ENCODE results near the gene CCDC8. TPM values are rescaled to one million over a fixed set of nuclear protein-coding genes. Genes with fewer than 3 reads are reported as not detected.

Gene CCDC8
- total RNA-seq, 1 experiment from 2014 or later, result not detected

DNA sequence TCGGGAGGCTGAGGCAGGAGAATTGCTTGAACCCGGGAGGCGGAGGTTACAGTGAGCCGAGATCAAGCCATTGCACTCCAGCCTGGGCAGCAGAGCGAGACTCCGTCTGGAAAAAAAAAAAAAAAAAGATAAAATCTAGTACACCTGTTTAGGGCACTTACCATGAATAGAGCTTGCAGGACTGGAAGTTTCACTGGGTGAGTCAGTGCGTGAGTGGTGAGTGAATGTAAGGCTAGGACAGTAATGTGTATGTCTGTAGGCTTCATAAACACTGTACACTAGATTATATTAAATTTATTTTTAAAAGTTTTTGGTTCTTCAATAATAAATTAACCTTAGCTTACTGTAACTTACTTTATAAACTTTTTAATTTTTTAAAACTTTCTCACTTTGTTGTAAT is 43.5 kb downstream of the CCDC8 start:
- intact Hi-C loops (cut with micrococcal nuclease), result loop anchor here (5.0 kb wide), 1 partner anchor 303 kb away; no protein-coding TSS in a partner anchor
- TF ChIP-seq, protein P1, sequence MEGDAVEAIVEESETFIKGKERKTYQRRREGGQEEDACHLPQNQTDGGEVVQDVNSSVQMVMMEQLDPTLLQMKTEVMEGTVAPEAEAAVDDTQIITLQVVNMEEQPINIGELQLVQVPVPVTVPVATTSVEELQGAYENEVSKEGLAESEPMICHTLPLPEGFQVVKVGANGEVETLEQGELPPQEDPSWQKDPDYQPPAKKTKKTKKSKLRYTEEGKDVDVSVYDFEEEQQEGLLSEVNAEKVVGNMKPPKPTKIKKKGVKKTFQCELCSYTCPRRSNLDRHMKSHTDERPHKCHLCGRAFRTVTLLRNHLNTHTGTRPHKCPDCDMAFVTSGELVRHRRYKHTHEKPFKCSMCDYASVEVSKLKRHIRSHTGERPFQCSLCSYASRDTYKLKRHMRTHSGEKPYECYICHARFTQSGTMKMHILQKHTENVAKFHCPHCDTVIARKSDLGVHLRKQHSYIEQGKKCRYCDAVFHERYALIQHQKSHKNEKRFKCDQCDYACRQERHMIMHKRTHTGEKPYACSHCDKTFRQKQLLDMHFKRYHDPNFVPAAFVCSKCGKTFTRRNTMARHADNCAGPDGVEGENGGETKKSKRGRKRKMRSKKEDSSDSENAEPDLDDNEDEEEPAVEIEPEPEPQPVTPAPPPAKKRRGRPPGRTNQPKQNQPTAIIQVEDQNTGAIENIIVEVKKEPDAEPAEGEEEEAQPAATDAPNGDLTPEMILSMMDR (IDR thresholded peaks at IDR 0.05; ENCODE audit: unreplicated experiment), result no peak
- peaks cover 36% of the 10 kb centered on the region for H3K4me1 Mint-ChIP-seq (ENCODE audit: insufficient read depth, unreplicated experiment)
- POLR2A ChIA-PET, result interaction anchor here (0.7 to 0.9 kb wide), 3 partner anchors 11 to 76 kb away, joined by 3 to 4 read pairs (median 3); no protein-coding TSS in a partner anchor
- H3K9me3 Mint-ChIP-seq (ENCODE audit: unreplicated experiment), result no peaks in the 10 kb centered on the region
- H3K36me3 Mint-ChIP-seq (ENCODE audit: insufficient read depth, unreplicated experiment), result peaks cover 45% of the 10 kb centered on the region
- no peaks in the 10 kb centered on the region for H3K27me3 Mint-ChIP-seq (ENCODE audit: insufficient read depth, unreplicated experiment)
- H3K4me3 Mint-ChIP-seq (ENCODE audit: unreplicated experiment), result no peak overlapping the region
- CTCF ChIA-PET, result interaction anchor here (0.6 to 3.4 kb wide), 7 partner anchors 19 to 1274 kb away, joined by 3 to 8 read pairs (median 4); partner anchors contain the start of gene PPP5C
- no peak overlapping the region for H3K27ac Mint-ChIP-seq (ENCODE audit: low read depth, unreplicated experiment)
- no TSS peak for BruUV-seq (replicated peaks)
- DNase-seq (ENCODE audit: unreplicated experiment), result no peak

- ChIA-PET CTCF (interaction anchor here (0.8 to 1.2 kb wide), 5 partner anchors 20 to 290 kb away, joined by 3 to 5 read pairs (median 3); partner anchors contain the start of gene PPP5C), POLR2A (interaction anchor here (0.8 to 1.6 kb wide), 4 partner anchors 11 to 21 kb away, joined by 3 to 6 read pairs (median 3); partner anchors contain the start of gene PPP5C)
- no peaks in the 10 kb centered on the region for H3K27me3 Mint-ChIP-seq (ENCODE audit: insufficient read depth, unreplicated experiment)
- H3K4me3 Mint-ChIP-seq (ENCODE audit: unreplicated experiment), result no peak overlapping the region
- DNase-seq (ENCODE audit: unreplicated experiment), result no peak
- H3K36me3 Mint-ChIP-seq (ENCODE audit: insufficient read depth, unreplicated experiment), result peaks cover 62% of the 10 kb centered on the region
- no TSS peak for BruUV-seq (replicated peaks)
- TF ChIP-seq, protein P1 (IDR thresholded peaks at IDR 0.05; ENCODE audit: unreplicated experiment), result no peak
- H3K9me3 Mint-ChIP-seq (ENCODE audit: unreplicated experiment), result no peaks in the 10 kb centered on the region
- no peak overlapping the region for H3K27ac Mint-ChIP-seq (ENCODE audit: low read depth, unreplicated experiment)
- peaks cover 22% of the 10 kb centered on the region for H3K4me1 Mint-ChIP-seq (ENCODE audit: insufficient read depth, unreplicated experiment)
- intact Hi-C loops (cut with micrococcal nuclease), result no loop called here
These were observed 45.2 kb downstream of the CCDC8 start for GRCh38 chr19:46368116-46368515.

DNA sequence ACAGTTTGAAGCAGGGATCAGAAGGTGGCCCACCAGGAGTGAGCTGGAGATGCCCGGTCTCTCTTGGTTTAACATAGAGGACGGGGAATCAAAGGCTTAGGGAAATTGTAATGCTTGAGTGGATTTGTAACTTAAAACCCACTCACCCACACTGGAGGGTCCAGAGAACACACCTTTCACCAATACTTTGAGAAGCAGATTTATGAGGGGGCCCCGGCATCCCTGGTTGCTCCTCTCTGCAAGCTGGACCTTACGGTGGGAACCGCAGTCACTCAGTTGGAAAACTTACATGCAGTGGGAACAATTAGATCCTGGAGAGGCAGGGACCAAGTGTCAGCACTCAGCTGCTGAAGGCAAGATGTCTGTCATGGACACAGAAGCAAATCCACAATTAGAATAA is 45.9 kb downstream of the CCDC8 start:
- TF ChIP-seq, protein P1 (IDR thresholded peaks at IDR 0.05; ENCODE audit: unreplicated experiment), result no peak
- POLR2A ChIA-PET, result interaction anchor here (1.2 to 1.6 kb wide), 2 partner anchors 13 to 20 kb away, joined by 3 read pairs; partner anchors contain the start of gene PPP5C
- Mint-ChIP-seq H3K36me3 (ENCODE audit: insufficient read depth, unreplicated experiment) (peaks cover 62% of the 10 kb centered on the region), H3K27me3 (ENCODE audit: insufficient read depth, unreplicated experiment) (no peaks in the 10 kb centered on the region), H3K9me3 (ENCODE audit: unreplicated experiment) (no peaks in the 10 kb centered on the region), H3K4me3 (ENCODE audit: unreplicated experiment) (no peak overlapping the region), H3K27ac (ENCODE audit: low read depth, unreplicated experiment) (peak overlapping the region; percentile 46), H3K4me1 (ENCODE audit: insufficient read depth, unreplicated experiment) (peaks cover 15% of the 10 kb centered on the region)
- intact Hi-C loops (cut with micrococcal nuclease), result loop anchor here (2.0 kb wide), 1 partner anchor 17 kb away; no protein-coding TSS in a partner anchor
- DNase-seq (ENCODE audit: unreplicated experiment), result no peak
- BruUV-seq (replicated peaks), result no TSS peak
- CTCF ChIA-PET, result interaction anchor here (0.9 kb wide), 2 partner anchors 87 to 163 kb away, joined by 3 to 5 read pairs; no protein-coding TSS in a partner anchor

- TF ChIP-seq, protein P1 (IDR thresholded peaks at IDR 0.05; ENCODE audit: unreplicated experiment), result no peak
- Mint-ChIP-seq H3K27ac (ENCODE audit: low read depth, unreplicated experiment) (peak overlapping the region; percentile 46), H3K36me3 (ENCODE audit: insufficient read depth, unreplicated experiment) (peaks cover 68% of the 10 kb centered on the region), H3K27me3 (ENCODE audit: insufficient read depth, unreplicated experiment) (no peaks in the 10 kb centered on the region), H3K4me1 (ENCODE audit: insufficient read depth, unreplicated experiment) (peaks cover 9% of the 10 kb centered on the region), H3K4me3 (ENCODE audit: unreplicated experiment) (no peak overlapping the region), H3K9me3 (ENCODE audit: unreplicated experiment) (no peaks in the 10 kb centered on the region)
- BruUV-seq (replicated peaks), result no TSS peak
- CTCF ChIA-PET, result no interaction called here
- POLR2A ChIA-PET, result interaction anchor here (1.6 kb wide), 1 partner anchor 19 kb away, joined by 3 read pairs; the partner anchor contains the start of gene PPP5C
- intact Hi-C loops (cut with micrococcal nuclease), result loop anchor here (2.0 kb wide), 1 partner anchor 16 kb away; no protein-coding TSS in a partner anchor
- DNase-seq (ENCODE audit: unreplicated experiment), result no peak
These were observed 46.6 kb downstream of the CCDC8 start for GRCh38 chr19:46366620-46367292.
